Measurements from ENCODE around the gene UQCRC1. TPM values are rescaled to one million over a fixed set of nuclear protein-coding genes. Genes with fewer than 3 reads are reported as not detected.

Gene UQCRC1
- total RNA-seq, 1 donor from 2014 or later = 946 TPM

GRCh38 chr3:48567500-48567899 is 41.9 kb downstream of the UQCRC1 start:
- DNase-seq (ENCODE audit: low read depth) (no peak), FAIRE-seq (no peak)
- Histone ChIP-seq H3K4me3 (ENCODE audit: low read depth, low read length) (no peak overlapping the region), H3K36me3 (ENCODE audit: control insufficient read depth, insufficient read depth, low read length) (peaks cover 66% of the 10 kb centered on the region), H3K27me3 (ENCODE audit: control insufficient read depth, insufficient read depth, low read length) (no peaks in the 10 kb centered on the region)
- TF ChIP-seq CTCF (IDR thresholded peaks at IDR 0.05; ENCODE audit: insufficient read depth, low read length, severe bottlenecking) = no peak

- DNase-seq (ENCODE audit: low read depth) (no peak), FAIRE-seq (peak; percentile 28)
- no peak overlapping the region for H3K4me3 ChIP-seq (ENCODE audit: low read depth, low read length)
- no peaks in the 10 kb centered on the region for H3K27me3 ChIP-seq (ENCODE audit: control insufficient read depth, insufficient read depth, low read length)
- peaks cover 65% of the 10 kb centered on the region for H3K36me3 ChIP-seq (ENCODE audit: control insufficient read depth, insufficient read depth, low read length)
- TF ChIP-seq CTCF (IDR thresholded peaks at IDR 0.05; ENCODE audit: insufficient read depth, low read length, severe bottlenecking) = no peak
Observed at GRCh38 chr3:48567090-48567489, 42.4 kb downstream of the UQCRC1 start.

- no peak for TF ChIP-seq CTCF (IDR thresholded peaks at IDR 0.05; ENCODE audit: insufficient read depth, low read length, severe bottlenecking)
- FAIRE-seq (no peak), DNase-seq (ENCODE audit: low read depth) (no peak)
- Histone ChIP-seq H3K4me3 (ENCODE audit: low read depth, low read length) (no peak overlapping the region), H3K36me3 (ENCODE audit: control insufficient read depth, insufficient read depth, low read length) (peaks cover 59% of the 10 kb centered on the region), H3K27me3 (ENCODE audit: control insufficient read depth, insufficient read depth, low read length) (no peaks in the 10 kb centered on the region)
Observed at GRCh38 chr3:48566401-48566760, 43.1 kb downstream of the UQCRC1 start.

GRCh38 chr3:48565591-48566400 is 43.6 kb downstream of the UQCRC1 start:
- no peaks in the 10 kb centered on the region for H3K27me3 ChIP-seq (ENCODE audit: control insufficient read depth, insufficient read depth, low read length)
- FAIRE-seq (no peak), DNase-seq (ENCODE audit: low read depth) (peak; percentile 76)
- peaks cover 54% of the 10 kb centered on the region for H3K36me3 ChIP-seq (ENCODE audit: control insufficient read depth, insufficient read depth, low read length)
- TF ChIP-seq CTCF (IDR thresholded peaks at IDR 0.05; ENCODE audit: insufficient read depth, low read length, severe bottlenecking) = no peak
- no peak overlapping the region for H3K4me3 ChIP-seq (ENCODE audit: low read depth, low read length)

GRCh38 chr3:48565186-48565585 is 44.3 kb downstream of the UQCRC1 start:
- FAIRE-seq (no peak), DNase-seq (ENCODE audit: low read depth) (no peak)
- no peak overlapping the region for H3K4me3 ChIP-seq (ENCODE audit: low read depth, low read length)
- no peak for TF ChIP-seq CTCF (IDR thresholded peaks at IDR 0.05; ENCODE audit: insufficient read depth, low read length, severe bottlenecking)
- H3K36me3 ChIP-seq (ENCODE audit: control insufficient read depth, insufficient read depth, low read length) = peaks cover 49% of the 10 kb centered on the region
- no peaks in the 10 kb centered on the region for H3K27me3 ChIP-seq (ENCODE audit: control insufficient read depth, insufficient read depth, low read length)

- DNase-seq (ENCODE audit: low read depth) (no peak), FAIRE-seq (no peak)
- Histone ChIP-seq H3K4me3 (ENCODE audit: low read depth, low read length) (no peak overlapping the region), H3K27me3 (ENCODE audit: control insufficient read depth, insufficient read depth, low read length) (no peaks in the 10 kb centered on the region), H3K36me3 (ENCODE audit: control insufficient read depth, insufficient read depth, low read length) (peaks cover 46% of the 10 kb centered on the region)
- TF ChIP-seq CTCF (IDR thresholded peaks at IDR 0.05; ENCODE audit: insufficient read depth, low read length, severe bottlenecking) = no peak
Observed at GRCh38 chr3:48564667-48565066, 44.8 kb downstream of the UQCRC1 start.
